Activated CD4-positive, alpha-beta T cell treated with anti-CD3 and anti-CD28 coated beads, Interleukin-2, amount 50 U/mL, for 24 hours (primary cell): ENCODE measurements around the gene ZNF648.
A peak's percentile ranks its signal among the peaks of the same experiment; 100 is the strongest.
"Not testable (repeated sequence)": the region's sequence is repeated elsewhere in the genome, so short reads cannot be mapped to it uniquely, and the experiment has no call there.

Experiments used
- DNase-seq, 2 donors: peaks; one replicate each; pipeline ENCODE4 v3.0.0-alpha.2; 2020; ENCODE audit warnings: low read depth in 1 of 2, low spot score in 1 of 2

Gene ZNF648, protein sequence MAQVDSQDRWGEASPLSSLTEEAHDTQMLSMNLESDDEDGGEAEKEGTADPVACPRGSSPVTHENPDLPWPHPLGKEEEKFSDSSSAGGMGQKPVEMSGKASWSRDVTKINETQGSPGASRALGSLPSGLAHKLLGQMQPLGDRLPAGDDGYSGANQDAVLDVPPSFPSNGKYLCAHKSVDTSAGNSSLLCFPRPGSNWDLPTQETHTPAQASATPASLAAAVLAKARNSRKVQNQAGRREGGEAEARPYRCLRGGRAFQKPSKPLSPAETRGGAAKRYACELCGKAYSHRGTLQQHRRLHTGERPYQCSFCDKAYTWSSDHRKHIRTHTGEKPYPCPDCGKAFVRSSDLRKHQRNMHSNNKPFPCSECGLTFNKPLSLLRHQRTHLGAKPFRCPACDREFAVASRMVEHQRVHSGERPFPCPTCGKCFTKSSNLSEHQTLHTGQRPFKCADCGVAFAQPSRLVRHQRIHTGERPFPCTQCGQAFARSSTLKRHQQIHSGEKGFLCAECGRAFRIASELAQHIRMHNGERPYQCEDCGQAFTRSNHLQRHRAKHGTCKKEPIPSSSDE

DNA sequence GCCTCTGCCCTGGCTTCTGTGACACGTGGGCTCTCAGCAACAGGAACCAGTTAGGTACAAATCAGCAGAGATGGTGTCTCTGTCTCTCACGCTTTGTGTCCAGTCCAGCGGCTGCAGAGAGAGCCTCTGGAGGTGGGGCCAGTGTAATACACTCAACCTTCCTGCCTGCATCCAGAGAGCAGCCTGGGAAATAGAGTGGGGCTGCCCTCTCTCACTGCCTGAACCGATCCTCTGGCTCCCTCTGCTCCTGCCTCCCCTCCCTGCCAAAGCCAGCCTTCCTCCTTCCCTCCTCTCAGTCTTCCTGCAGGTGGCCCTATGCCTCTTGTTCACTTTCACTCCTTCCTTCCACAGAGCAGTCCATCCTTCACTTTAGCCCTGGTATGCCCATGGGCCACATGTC lies at the start of gene ZNF648:
TSS of gene ZNF648 (minus strand) at position 119 of the 400 bp plus-strand sequence. CDS start 3,702 bp downstream, outside the sequence.
- DNase-seq, result no peak

DNA sequence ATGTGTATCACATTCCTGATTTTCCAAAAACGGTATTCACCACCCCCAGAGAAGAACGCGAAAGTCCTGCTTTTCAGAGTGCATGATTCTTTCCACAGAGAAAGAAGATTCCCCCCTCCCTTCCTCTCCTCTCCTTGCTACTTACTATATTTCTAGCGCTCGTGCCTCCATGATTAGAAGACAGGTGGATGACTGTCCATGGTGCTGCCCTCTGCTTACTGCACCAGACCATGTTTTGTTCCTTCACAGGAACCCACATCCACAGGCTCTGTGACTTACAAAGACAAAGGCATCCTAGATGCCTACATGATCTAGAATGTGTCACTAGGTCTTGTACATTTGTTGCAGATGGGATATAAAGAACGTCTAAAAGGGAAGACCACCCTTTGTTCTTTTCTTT lies 49.1 kb upstream of the ZNF648 start:
- no peak for DNase-seq

DNA sequence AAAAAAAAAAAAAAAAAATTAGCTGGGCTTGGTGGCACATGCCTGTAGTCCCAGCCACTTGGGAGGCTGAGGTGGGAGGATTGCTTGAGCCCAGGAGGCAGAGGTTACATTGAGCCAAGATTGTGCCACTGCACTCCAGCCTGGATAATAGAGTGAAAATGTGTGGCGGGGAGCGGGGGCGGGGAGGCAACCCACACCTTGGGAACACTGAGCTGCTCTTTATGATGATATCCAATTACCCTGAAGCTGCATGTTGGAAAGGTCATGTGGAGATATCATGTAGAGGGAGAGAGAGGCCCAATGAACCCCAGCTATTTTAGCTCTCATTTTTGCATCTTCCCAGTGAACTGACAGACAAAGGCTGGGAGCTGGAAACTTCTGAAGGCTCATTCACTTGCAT lies 48.3 kb upstream of the ZNF648 start:
- no peak for DNase-seq

DNA sequence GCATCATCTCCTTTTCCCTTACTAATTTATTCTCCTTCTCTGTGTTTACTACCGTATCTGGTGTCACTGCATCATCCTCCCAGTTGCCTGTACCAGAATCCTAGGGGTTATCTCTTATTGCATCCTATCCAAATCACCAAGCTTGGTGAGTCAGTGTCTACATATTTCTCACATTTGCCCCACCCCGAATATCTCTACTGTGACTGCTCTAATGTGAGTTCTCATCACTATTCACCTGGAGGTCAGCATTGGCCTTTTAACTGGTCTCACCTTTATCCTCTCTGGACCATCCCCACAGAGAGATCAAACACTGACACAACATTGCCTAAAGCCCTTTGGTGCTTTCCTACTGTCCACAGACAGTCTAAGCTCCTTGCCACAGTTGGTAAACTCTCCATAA lies 45.7 kb upstream of the ZNF648 start:
- no peak for DNase-seq

DNA sequence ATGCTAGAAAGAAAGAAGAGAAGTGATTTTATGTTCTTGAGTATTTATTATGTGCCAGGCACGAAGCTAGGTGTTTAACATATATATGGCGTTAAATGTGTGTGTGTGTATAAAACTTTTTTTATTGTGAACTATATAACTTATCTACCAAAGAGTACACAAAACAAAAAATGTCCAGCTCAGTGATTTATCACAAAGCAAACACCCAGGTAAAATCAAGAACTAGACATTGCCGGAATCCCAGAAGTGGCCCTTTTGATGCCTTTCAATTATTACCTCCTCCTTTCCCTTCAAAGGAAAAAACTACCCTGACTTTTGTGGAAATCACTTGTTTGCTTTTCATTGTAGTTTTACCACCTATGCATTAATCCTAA lies 40.5 kb upstream of the ZNF648 start:
- no peak for DNase-seq

DNA sequence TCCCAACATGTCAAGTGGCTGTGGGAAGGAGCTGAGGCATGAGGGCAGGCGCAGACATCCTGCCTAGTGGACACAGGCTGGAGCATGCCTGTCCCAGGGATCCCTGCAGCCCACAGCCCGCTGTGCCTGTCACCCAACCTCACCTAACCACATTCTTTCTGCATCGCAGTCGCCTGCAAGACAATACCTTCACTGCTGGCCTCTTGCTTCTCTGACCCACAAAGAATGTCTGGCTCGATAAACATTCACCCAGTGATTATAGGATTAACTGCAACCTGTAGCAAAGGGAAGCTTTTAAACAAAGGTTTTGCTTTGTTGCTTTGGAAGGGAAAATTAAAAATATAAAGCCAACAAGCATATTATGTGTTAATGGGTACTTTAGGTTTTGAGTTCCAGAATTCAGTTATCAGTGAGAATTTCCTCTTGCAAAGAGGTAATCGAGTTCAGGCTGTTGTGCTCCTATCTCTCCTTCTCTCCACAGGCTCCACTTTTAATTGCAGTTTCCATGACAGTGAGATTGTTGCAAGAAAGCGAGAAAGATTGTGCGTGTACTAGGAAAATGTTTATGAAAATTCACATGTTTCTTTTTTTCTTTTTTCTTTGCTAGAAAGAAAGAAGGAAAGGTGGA lies 40.0 kb upstream of the ZNF648 start:
- no peak for DNase-seq

DNA sequence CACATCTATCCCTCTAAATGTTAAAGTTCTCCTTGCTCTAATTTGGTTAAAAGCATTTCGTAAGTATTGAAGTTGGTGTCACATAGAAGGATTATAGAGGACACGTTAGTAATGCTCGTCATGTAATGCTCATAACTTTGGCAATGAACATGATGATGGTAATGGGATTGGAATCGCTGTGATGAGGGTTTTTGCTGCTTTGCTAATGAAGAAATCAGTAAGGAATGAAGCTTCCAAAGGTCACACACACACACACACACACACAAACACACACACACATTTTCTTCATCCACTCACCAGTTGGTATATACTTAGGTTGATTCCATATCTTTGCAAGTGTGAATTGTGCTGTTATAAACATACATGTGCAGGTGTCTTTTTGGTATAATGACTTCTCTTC lies 36.8 kb upstream of the ZNF648 start:
- no peak for DNase-seq

DNA sequence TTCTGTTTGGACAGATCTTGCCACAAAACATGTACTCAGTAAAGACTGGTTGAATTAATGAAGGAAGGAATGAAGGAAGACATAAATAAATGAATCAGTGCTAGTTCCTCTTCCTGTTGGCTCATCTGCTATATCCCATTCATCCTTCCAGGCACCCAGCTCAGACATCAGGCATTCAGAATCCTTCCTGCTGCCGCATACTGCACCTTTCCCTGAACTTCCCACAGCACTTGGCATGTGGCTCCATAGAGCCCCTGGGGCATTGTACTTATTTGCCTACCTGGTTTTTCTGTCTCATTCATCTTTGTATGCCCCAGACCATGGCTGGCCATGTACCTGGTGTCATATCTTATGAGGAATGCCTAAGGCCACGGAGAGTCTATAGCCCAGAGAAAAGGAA lies 34.4 kb upstream of the ZNF648 start:
- no peak for DNase-seq

DNA sequence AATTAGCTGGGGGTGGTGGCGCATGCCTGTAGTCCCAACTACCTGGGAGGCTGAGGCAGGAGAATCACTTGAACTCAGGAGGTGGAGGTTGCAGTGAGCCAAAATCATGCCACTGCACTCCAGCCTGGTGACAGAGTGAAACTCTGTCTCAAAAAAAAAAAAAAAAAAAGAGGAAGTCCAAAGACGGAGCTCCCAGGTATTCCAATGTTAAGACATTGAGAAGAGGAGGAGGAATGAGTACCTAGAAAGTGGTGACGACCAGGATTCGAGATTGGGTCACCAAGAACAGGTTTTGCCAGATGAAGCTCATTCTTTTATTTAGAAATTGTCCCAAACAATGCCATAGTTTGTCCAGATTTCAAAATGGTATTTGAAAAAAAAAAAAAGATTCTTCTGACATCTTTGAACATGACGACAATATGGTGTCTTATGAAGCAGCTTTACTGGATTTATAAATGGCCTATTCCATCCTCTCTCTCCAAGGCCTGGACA lies 33.0 kb upstream of the ZNF648 start:
- not testable (repeated sequence) for DNase-seq

DNA sequence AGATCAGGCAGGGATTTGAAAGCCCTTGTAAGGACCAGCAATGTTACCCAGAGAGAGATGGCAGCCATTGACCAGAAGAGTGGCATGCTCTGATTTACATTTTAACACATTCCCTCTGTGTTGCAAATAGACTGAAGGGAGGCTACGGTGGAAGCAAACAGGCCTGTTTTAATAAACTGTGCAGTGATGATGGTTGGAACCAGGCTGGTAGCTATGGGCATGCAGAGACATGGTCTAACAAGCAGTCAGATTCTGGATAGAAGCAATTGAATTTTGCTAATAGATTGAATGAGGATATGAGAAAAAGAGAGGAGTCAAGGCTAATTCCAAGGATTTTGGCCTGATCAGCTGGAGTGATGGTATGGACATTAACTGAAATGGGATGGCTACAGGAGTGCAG lies 32.3 kb upstream of the ZNF648 start:
- no peak for DNase-seq

DNA sequence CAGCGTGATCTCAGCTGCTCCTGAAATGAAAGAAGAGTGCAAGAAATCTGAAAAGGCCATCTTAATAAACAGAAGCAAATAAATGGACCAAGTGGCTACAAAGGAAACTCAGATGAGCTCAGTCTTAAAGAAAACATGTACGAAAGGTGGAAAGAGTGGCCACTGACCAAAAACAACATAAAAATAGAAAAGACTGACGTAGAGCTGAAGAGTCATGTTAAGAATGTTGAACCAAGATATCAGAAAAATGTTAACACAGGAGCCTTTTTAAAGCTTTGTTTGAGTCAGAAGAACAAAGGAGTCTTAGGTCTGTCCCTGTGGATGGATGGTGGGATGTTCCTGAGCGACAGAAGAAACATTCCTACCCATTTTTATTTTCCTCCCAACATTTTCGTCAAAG lies 30.8 kb upstream of the ZNF648 start:
- DNase-seq, result no peak

DNA sequence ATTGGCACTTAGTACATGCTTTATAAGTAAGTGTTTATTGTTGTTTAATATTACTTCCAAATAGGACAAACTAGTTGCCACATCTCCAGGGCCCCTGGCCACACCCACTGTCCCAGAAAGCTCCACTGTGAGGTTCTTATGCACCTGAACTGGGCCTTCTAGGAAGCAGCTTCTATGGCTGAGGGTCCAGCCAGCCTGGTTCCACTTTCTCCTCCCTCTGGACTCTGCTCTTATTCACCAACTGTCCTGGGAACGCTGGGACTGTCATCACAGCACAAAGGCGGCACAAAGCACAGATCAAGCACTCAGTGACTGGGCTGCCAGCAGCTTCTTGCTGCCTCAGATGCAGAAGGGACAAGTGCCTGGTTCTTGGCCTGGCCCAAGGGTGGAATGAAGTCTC lies 29.6 kb upstream of the ZNF648 start:
- DNase-seq, result no peak

DNA sequence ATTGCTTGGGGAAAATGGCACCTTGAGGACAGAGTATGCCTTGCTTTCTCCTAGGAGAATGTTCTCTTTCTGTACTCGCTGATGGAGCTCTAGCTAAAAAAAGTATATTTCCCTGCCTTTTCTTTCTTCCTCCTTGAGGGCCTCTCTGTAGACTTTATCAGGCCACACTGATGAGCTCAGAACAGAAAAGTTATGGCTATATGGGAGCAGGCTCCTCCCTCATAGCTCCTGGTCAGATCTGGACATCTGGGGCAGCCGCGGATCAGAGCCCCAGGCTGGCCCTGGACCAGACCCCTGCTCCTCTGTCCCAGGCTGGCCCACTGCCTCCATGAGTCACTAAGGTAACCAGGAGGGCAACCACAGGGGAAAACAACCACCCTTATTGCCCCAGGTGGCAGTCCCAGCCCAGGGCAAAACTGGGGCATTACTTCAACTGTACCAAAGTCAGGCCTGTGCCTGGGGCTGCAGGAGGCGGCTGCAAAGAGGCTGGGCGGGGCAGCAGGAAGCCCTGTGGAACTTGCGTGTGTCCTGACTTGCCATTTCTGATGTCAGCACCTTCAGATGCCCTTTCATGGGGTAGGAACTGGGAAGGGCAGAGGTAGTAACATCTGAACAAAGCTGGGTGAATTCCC lies 26.3 kb upstream of the ZNF648 start:
- DNase-seq, result no peak

DNA sequence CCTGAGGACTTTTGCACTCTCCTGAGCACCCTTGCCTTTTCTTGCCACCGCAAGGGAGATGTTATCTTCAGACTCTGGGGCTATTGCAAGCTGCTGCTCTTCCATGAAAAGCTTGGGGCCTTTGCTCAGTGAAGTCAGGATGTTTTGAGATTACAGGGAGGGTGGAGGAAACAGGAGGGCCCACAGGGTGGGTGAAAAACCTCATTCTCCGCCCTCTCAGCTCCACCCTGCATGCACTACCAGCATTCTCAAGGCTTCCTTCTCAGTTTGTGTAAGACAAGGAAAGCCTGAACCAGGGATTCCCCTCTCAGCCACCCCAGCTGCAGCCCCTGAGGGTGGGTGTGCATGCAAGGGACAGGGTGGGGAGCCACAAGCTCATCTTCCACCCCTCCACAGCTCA lies 25.8 kb upstream of the ZNF648 start:
- DNase-seq, result no peak

DNA sequence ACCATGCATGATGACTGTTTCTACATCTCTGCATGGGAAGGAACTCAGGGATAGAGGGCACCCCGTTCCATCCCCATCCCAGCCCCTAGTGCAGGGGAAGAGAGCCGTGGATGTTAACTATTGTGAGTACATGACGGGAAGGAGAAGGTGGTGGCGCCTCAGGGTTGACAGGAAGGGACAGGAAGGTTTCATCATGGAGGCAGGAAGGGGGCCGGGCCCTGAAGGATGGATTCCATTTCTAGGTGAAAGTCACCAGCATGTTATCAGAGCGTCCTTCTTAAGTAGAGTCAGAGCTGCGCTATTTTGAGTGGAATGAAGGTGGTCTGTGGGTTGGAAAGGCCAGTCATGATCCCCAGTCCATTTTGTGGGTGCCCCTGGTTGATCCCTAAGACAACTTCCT lies 25.1 kb upstream of the ZNF648 start:
- DNase-seq, result no peak

DNA sequence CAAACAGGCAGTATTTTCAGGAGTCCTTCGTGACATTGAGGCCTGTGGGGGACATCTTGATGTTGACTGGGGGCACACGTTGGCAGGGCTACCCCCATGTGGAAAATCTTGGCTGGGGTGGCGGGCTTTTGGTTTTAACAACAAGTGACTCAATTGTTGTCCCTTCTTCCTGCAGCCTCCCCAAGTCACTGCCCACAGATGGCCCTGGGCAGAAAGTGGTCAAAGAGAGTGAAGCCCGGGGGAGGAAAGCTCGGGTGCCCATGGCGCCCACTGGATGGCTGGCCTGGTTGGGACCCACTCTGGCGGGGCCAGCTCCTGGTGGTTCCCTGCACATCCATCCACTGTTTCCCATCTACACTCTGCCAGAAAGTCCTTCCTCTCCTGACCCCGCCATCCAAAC lies 24.6 kb upstream of the ZNF648 start:
- no peak for DNase-seq

DNA sequence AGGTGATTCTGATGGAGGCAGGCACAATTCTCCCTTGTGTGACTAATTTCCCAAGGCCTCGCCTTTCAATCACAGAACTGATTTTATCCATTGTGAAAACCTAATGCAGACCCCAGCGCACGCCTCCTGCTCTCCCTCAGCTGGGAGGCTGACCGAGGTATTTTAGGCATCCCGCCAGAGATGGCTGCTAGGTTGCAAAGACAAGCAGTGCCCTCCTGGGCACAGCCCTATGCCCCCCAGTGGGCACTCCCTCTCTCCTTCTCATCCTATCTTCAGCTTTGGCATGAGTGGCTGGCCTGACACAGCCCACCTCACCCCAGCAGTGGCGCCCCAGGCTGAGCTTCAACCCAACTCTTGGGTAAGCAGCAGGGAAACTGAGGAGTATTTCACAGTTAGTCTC lies 24.2 kb upstream of the ZNF648 start:
- no peak for DNase-seq

DNA sequence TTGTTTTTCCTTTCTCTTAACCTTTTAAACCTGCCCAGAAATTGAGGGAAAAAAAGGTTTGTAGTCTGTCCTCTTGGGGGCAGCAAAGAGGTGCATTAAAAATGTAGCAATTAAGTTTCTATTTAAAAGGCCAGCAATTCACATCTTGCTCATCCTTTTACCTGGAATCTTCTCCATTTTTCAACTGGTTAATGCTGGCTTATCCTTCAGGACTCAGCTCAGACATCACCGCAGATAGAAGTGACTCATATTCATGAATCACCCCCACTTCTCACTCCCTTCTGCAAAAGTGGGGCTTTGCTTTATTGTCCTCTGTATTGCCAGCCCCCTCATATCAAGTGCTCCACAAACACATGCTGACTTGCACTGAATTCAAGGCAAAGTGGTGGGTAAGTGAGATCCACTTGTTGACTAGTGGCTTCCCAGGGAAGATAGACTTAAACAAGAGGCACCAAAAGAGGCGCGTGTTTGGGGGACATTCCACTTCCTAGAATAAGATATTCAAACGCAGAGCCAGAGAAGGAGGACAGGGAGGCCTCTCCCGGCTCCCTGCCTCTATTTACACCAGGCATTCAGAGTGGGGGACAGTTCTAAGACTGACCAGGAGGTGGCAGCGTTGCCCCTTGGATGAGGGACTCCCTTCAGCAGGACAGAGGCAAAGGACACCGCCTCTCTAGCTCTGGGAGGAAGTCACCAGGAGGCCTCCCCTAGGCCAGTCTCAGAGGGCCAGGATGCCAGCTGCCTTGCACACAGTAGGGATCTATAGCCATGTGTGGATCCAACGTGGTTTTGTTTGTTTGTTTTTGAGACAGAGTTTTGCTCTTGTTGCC lies 23.2 kb upstream of the ZNF648 start:
- peak; percentile 64 for DNase-seq

DNA sequence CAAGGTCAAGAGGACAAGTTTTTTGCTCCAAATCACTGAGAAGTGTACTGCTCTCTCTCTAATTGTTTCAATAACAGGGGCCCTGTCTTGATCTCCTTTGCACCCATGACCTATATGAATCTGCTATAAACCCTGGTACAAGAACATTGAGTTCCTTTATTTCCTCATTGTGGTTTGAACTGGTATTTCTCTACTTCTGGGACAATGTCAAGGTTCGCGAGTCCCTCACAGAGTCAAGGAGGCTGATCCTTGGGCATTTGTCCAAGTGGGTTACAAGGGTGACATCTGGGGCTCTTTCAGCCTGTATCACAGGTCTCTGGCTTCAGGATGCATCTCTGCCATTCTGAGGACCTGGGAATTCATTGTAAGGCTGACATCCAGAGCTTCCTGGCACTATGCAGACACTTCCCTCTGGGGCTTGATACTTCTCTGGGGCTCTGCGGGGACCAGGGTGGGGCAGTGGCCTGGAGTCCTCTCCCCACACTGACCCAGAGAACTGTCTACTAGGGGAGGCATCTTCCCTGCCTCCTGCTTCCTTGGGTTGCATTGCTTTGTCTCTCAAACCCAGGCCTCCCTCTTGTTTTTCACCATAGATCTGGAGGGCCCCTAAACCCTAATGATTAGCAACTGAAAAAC lies 22.5 kb upstream of the ZNF648 start:
- DNase-seq, result no peak

DNA sequence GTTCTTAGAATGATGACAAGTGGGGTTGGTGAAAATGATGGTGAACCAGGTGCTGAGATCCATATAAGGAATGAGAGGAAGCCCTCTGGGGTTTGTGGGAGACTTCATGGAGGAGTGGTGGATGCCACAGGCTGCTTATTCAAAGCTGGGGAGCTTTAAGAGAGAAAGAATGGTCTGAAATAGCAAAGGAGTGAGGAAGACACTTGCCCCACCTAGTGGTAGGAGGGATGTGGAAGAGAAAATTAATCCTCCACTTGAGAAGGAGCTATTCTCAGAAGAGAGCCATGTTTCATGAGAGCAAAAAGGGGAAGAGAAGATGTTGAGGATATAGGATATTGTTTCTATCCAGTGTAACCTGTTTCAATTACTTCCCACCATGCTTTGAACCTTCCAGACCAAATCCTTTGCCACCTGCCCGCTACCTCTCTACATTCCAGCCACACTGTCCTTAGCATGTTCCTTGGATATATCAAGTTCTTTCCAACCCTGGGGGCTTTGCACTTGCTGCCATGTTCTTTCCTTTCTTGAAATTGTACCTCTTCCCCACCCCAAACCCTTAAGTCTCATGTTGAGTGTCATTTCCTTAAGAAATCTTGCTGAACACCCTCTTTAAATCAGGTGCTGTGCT lies 19.6 kb upstream of the ZNF648 start:
- peak in 1 of 2 donors; percentile 20 for DNase-seq
